ENCODE measurements around the gene UTP11.

The UTP11 gene

GRCh38 chr1:38006008-38006828 lies 6.3 kb upstream of the UTP11 start:
- Histone ChIP-seq H3K9me3 (ENCODE audit: severe bottlenecking) (no peaks in the 10 kb centered on the region), H3K27ac (peak overlapping the region; percentile 74), H3K27me3 (ENCODE audit: insufficient read depth, low read depth, severe bottlenecking) (no peaks in the 10 kb centered on the region), H3K36me3 (no peaks in the 10 kb centered on the region; the same call in 1 of the 2 replicates), H3K4me3 (ENCODE audit: low read depth, low read length) (peak overlapping the region; percentile 48)
- TF ChIP-seq CTCF (IDR thresholded peaks at IDR 0.05; ENCODE audit: low read depth, low read length) = no peak
- peak; percentile 63 for DNase-seq

GRCh38 chr1:38009088-38009840 lies 3.3 kb upstream of the UTP11 start:
- no peak overlapping the region for H3K4me3 ChIP-seq (ENCODE audit: low read depth, low read length)
- TF ChIP-seq CTCF (IDR thresholded peaks at IDR 0.05; ENCODE audit: low read depth, low read length) = no peak
- H3K9me3 ChIP-seq (ENCODE audit: severe bottlenecking) = peaks cover 3% of the 10 kb centered on the region
- peaks cover 1% of the 10 kb centered on the region for H3K36me3 ChIP-seq
- H3K27me3 ChIP-seq (ENCODE audit: insufficient read depth, low read depth, severe bottlenecking) = no peaks in the 10 kb centered on the region
- H3K27ac ChIP-seq = peak overlapping the region; percentile 14; the same call in 1 of the 2 replicates
- DNase-seq = no peak

- H3K27ac ChIP-seq = no peak overlapping the region
- no peak for DNase-seq
Observed at GRCh38 chr1:38009841-38010180, 2.7 kb upstream of the UTP11 start.

GRCh38 chr1:38013227-38013622 lies 691 bp downstream of the UTP11 start:
- peak overlapping the region; percentile 97 for H3K27ac ChIP-seq
- no peaks in the 10 kb centered on the region for H3K27me3 ChIP-seq (ENCODE audit: insufficient read depth, low read depth, severe bottlenecking)
- DNase-seq = no peak

More at GRCh38 chr1:38009841-38010180, 2.7 kb upstream of the UTP11 start:
- Histone ChIP-seq H3K27me3 (ENCODE audit: insufficient read depth, low read depth, severe bottlenecking) (no peaks in the 10 kb centered on the region), H3K9me3 (ENCODE audit: severe bottlenecking) (peaks cover 3% of the 10 kb centered on the region), H3K36me3 (peaks cover 7% of the 10 kb centered on the region), H3K4me3 (ENCODE audit: low read depth, low read length) (no peak overlapping the region)
- no peak for TF ChIP-seq CTCF (IDR thresholded peaks at IDR 0.05; ENCODE audit: low read depth, low read length)

GRCh38 chr1:38014171-38014570 lies 1.6 kb downstream of the UTP11 start:
- H3K27me3 ChIP-seq (ENCODE audit: insufficient read depth, low read depth, severe bottlenecking) = no peaks in the 10 kb centered on the region
- H3K9me3 ChIP-seq (ENCODE audit: severe bottlenecking) = peaks cover 3% of the 10 kb centered on the region
- peak; percentile 59 for DNase-seq
- H3K4me3 ChIP-seq (ENCODE audit: low read depth, low read length) = peak overlapping the region; percentile 16
- H3K36me3 ChIP-seq = peaks cover 50% of the 10 kb centered on the region
- no peak for TF ChIP-seq CTCF (IDR thresholded peaks at IDR 0.05; ENCODE audit: low read depth, low read length)
- H3K27ac ChIP-seq = peak overlapping the region; percentile 97

More at GRCh38 chr1:38013227-38013622, 691 bp downstream of the UTP11 start:
- peaks cover 41% of the 10 kb centered on the region for H3K36me3 ChIP-seq
- TF ChIP-seq CTCF (IDR thresholded peaks at IDR 0.05; ENCODE audit: low read depth, low read length) = no peak
- H3K9me3 ChIP-seq (ENCODE audit: severe bottlenecking) = peaks cover 3% of the 10 kb centered on the region
- peak overlapping the region; percentile 87 for H3K4me3 ChIP-seq (ENCODE audit: low read depth, low read length)
